Anterior cingulate cortex (tissue), 58 donors: ENCODE data around the gene ZNF276.
"Not testable (repeated sequence)": the region's sequence is repeated elsewhere in the genome, so short reads cannot be mapped to it uniquely, and the experiment has no call there.

Experiments used
- DNase-seq, 58 donors: peaks; one replicate each; lab custom pipeline; 2025; lab: John Stamatoyannopoulos, UW

Gene ZNF276, protein sequence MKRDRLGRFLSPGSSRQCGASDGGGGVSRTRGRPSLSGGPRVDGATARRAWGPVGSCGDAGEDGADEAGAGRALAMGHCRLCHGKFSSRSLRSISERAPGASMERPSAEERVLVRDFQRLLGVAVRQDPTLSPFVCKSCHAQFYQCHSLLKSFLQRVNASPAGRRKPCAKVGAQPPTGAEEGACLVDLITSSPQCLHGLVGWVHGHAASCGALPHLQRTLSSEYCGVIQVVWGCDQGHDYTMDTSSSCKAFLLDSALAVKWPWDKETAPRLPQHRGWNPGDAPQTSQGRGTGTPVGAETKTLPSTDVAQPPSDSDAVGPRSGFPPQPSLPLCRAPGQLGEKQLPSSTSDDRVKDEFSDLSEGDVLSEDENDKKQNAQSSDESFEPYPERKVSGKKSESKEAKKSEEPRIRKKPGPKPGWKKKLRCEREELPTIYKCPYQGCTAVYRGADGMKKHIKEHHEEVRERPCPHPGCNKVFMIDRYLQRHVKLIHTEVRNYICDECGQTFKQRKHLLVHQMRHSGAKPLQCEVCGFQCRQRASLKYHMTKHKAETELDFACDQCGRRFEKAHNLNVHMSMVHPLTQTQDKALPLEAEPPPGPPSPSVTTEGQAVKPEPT

DNA sequence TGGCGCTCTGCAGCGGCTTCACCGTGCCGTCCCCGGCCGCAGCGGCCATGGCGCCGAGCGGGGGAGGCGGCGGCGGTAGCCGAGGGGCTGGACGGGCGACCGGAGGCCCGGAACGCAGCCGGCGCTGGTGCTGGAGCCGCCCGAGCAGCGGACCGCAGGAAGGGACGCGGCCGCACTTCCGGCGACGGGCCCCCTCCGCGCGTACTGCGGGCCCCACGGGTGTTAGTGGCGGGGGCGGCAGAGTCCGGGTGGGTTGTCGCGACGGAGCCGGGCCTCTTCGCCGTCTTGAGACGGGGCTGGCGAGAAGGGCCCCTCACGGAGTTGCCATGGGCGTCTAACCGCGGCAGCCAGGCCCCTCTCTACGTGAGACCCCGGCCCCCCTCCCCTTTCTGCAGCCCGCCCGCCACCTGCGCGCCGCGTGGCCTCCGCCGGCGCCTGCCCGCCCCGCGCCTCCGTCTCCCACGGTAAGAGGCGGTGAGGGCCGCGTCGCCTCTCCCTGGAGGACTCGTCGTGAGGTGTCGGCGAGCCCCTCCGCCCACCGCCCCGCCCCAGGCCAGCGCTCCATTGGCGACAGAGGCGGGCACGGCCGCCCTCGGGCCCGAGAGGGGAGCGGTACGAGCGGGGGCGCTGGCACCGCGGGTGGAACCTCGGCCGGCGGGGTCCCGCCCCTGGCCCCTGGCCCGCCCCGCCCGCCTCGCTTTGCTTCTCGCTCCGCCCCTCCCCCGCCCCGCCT is at the start of gene ZNF276, which contains the start of gene VPS9D1:
ZNF276 (plus strand) TSS at position 725 of the 733 bp plus-strand sequence. CDS start 104 bp downstream, outside the sequence.
VPS9D1 (minus strand) TSS at position 86 of the 733 bp plus-strand sequence; CDS start at position 49, 37 bp downstream.
- DNase-seq = peak in 57 of 58 donors; percentile 30 to 88 (median 79)

- DNase-seq = not testable (repeated sequence)
Measured at GRCh38 chr16:89671565-89671964, 49.8 kb upstream of the ZNF276 start.

DNA sequence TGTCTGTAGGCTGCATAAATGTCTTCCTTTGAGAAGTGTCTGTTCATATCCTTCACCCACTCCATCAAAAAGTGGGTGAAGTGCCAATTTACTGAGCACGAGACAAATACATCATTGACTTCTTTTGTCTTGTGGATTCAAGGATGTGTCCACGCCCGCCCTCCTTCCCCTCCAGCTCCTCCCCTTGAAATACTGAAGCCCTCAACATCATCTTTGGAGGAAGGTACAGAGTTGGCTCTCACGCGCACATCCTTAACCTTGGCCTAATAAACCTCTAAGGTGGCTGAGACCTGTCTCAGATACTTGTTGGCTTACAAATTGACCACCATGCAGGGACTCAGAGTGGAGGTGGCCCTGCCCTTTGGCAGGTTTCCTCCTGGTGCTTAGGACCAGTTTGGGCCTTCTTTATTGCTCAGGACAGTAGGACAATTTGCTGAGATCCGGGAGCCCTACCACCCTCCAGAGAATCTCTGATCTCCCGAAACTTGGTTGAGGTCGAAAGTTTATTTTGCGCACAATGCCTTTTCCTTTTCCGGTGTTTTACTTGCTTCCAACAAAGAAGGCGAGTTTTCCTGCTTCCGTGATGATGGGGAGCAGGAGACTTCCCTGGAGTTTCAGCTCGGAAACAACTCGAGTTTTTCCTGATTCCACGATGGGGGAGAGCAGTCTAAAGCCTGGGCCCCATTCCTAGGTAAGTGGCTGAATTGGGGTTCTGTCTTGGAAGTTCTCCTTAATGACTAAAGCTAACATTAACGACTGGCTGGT is 49.0 kb upstream of the ZNF276 start:
- no peak for DNase-seq

GRCh38 chr16:89678258-89678657 is 43.1 kb upstream of the ZNF276 start:
- no peak for DNase-seq

DNA sequence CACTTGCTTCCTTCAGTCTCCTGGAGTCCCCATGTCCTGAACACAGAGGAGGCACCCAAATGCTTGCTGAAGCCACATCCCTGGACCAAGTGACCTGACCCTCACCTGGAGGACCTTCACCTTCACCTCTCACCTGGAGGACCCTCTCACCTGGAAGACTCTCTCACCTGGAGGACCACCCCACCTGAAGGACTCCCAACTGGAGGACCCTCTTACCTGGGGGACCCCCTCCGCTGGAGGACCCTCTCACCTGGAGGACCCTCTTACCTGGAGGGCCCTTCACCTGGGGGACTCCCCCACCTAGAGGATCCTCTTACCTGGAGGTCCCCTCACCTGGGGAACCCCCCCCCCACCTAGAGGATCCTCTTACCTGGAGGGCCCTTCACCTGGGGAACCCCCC is 35.4 kb upstream of the ZNF276 start:
- DNase-seq = no peak

DNA sequence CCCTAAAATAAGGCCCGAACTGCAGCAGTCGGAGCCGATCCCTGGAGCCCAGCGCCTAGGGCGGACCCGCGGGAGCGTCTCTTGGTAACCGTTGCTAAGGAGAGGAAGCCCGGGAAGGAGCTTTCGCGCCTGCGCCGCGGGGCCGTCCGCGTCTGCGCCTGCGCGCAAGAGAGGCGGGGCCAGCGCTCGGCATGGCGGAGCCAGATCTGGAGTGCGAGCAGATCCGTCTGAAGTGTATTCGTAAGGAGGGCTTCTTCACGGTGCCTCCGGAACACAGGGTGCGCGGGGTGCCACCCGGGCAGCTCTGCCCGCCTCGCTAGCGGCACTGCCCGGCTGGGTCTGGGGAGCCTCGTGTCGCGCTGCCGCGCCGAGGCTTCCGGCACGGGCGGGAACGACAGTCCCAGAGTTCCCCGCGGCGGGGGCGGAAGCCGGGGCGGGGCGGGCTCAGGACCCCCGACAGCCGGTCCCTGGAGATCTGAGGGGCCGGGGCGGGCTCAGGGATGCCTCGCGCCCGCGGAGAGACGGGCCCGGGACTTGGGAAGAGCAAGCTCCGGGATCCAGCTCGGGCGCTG is 34.7 kb upstream of the ZNF276 start, which contains the start of gene CDK10:
CDK10 (plus strand) TSS at position 170 of the 572 bp plus-strand sequence; CDS start at position 192, 22 bp downstream.
- DNase-seq = peak; percentile 41 to 92 (median 83)

DNA sequence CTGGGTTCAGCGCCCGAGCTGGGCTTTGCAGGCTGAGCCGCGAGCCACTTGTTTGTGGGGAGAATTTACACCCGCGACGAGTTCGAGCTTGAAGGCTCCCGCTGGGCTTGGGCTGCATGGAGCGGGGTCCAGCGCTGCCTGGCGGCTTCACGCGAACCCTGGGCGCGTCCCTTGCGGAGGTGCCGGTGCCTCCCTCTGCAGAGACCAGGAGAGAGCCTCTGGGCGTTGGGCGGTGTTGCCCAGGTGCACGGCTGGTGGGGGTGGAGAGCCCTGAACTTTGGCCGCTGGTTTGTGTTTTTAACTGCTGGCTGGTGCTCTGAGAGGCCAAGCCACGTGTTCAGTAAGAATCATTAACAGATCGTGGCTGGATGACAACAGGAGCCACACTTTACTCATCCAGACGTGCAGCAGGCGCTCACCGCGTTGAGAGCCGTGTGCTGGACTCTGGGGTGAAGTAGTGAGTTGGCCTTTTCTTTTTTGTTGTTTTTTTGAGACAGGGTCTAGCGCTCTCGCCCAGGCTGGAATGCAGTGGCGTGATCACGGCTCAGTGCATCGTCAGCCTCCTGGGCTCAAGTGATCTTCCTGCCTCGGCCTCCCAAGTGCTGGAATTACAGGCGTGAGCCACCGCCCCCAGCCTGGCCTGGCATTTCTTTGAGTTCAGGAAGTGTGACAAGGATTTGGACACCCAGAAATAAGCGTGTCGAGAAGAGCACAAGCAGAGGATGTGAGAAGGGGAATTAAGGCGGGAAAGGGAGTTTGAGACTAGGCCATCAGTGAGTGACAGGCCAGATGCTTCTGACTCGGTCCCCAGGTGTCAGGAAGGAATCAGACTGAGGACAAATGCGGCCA is 34.0 kb upstream of the ZNF276 start:
- DNase-seq = peak in 2 of 58 donors; percentile 59 to 73

DNA sequence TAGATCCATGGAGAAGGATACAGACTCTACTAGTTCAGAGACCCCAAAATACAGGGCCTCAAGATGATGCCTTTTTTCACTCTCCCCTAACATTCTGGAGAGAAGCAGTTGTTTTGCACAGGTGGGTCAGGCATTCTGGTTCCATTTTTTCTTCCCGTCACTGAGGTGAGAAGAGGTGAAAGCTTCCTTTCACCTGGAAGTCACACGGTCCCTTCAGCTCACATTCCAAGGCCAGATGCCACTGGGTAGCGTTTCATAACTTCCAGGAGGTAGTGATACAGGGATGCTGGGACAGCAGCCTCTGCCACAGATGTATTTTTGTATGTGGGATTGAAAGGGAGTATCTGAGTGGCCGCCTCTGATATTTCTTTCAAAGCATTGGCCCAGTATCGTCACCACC is 32.9 kb upstream of the ZNF276 start:
- no peak for DNase-seq

DNA sequence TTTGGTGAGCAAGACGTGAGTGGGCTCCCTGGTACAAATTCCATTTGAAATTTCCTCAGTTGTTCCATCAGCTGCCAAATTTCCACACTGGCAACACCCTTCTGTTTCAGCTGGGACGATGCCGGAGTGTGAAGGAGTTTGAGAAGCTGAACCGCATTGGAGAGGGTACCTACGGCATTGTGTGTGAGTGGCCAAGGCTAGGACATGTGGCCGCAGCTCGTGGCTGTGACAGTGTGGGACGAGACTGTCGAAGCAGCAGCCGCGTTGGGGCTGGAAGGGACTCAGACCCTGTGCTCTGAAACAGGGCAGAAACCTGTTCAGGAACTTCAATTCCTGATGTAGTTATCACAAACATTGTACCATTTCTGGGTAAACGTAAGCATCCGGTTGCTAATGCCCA is 32.2 kb upstream of the ZNF276 start:
- no peak for DNase-seq

DNA sequence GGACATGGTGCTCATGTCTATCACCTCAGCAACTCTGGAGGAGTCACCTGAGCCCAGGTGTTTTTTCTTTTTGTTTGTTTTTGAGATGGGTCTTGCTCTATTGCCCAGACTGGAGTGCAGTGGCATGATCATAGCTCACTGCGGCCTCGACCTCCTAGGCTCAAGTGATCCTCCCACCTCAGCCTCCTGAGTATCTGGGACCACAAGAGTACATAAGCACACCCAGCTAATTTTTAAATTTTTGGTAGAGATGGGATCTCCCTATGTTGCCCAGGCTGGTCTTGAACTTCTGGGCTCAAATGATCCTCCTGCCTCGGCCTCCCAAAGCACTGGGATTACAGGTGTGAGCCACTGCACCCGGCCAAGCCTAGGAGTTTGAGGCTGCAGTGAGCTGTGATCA is 31.7 kb upstream of the ZNF276 start:
- DNase-seq = not testable (repeated sequence)

GRCh38 chr16:89690392-89690901 is 30.9 kb upstream of the ZNF276 start:
- DNase-seq = no peak

- no peak for DNase-seq
Measured at GRCh38 chr16:89691231-89691985, 29.9 kb upstream of the ZNF276 start.

DNA sequence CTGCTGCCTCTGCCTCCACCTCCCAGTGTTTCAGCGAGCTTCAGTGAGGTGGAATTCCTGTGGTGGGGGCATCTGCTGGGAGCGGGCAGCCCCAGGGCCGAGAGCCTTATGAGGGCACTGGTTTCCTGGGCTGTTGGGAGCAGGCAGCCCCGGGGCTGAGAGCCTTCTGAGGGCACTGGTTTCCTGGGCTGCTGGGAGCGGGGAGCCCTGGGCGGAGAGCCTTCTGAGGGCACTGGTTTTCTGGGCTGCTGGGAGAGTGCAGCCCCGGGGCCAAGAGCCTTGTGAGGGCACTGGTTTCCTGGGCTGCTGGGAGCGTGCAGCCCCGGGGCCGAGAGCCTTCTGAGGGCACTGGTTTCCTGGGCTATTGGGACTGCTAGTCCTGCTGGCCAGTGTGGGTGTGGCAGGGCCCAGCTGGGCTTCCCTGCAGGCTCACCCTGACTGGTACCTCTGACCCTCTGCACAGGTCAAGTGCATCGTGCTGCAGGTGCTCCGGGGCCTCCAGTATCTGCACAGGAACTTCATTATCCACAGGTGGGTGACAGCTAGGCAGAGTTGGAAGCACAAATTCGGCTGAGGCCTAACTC is 29.3 kb upstream of the ZNF276 start:
- no peak for DNase-seq

DNA sequence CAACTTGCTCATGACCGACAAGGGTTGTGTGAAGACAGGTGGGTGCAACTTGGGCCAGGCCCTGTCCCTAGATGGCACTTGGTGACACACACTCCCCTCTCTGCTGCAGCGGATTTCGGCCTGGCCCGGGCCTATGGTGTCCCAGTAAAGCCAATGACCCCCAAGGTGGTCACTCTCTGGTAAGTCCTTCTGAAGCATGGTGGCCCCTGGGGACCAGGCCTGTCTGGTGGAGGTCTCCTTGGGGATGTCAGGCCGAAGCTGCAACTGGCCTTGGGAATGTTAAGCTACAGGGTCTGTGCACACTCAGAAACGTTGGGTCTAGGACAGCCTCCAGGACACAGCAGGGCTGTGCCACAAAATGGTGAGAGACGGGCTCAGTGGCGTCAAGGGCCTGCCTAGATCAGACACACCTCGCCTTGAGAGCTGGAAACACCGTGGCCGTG is 28.0 kb upstream of the ZNF276 start:
- no peak for DNase-seq

DNA sequence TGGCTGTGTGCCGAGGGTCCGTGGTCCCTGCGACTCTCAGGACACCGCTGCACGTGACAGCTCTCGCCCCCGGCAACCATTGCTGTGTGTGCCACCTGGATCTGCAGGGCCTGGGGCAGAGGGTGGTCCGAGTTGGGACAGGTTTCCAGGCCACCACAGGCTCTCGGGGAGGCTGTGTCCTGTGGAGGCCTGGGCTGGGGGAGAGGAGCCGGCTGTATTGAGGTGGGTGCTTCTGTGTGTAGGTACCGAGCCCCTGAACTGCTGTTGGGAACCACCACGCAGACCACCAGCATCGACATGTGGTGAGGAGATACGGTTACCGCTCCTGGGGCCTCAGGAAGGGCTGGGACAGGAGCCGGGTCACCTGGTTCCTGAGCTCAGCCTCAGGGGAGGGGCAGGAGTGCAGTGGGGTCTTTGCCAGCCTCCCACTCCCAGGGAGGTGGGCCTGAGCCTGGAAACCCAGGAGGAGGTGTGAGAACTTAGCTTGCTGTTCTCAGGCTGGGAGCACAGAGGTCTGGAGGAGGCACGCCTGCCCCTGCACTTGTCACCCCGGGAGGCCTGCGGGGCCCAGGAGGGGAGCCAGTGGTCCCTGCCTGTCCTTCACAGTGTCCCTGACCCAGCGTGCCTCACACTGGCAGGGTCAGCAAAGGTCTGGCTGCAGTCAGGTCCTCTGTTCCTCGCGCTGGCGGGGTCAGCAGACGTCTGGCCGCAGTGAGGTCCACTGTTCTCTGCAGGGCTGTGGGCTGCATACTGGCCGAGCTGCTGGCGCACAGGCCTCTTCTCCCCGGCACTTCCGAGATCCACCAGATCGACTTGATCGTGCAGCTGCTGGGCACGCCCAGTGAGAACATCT is 27.2 kb upstream of the ZNF276 start:
- DNase-seq = no peak

- peak in 1 of 58 donors; percentile 52 for DNase-seq
Measured at GRCh38 chr16:89694784-89695085, 26.6 kb upstream of the ZNF276 start.
